HepG2 (cell line): ENCODE data around the gene LRRC73. TPM values are rescaled to one million over a fixed set of nuclear protein-coding genes. Genes with fewer than 3 reads are reported as not detected.

Experiments
- ARID5B ChIP-seq: IDR thresholded peaks from 2 replicates; pipeline ENCODE4 v1.4.0; 2020; ENCODE audit warnings: mild to moderate bottlenecking, missing genetic modification reagents
- MAF1 ChIP-seq: sonication (generic); formaldehyde crosslinking; IDR thresholded peaks from 2 replicates; pipeline ENCODE4 v1.5.0; 2020; ENCODE audit warnings: missing genetic modification reagents, borderline replicate concordance
- MEF2D ChIP-seq: sonication (generic); formaldehyde crosslinking; IDR thresholded peaks from 2 replicates; pipeline ENCODE4 v1.5.1; 2020; ENCODE audit warnings: mild to moderate bottlenecking, missing genetic modification reagents
- NR0B2 ChIP-seq: sonication (generic); formaldehyde crosslinking; IDR thresholded peaks from 2 replicates; pipeline ENCODE4 v1.4.0; 2020; ENCODE audit warnings: mild to moderate bottlenecking, missing genetic modification reagents
- PITX1 ChIP-seq: sonication (generic); formaldehyde crosslinking; IDR thresholded peaks from 2 replicates; pipeline ENCODE4 v1.5.1; 2020; ENCODE audit warnings: mild to moderate bottlenecking, missing genetic modification reagents
- SAP130 ChIP-seq: IDR thresholded peaks from 2 replicates; pipeline ENCODE4 v1.6.1; 2016; ENCODE audit warnings: low read depth
- SATB2 ChIP-seq: sonication (generic); formaldehyde crosslinking; IDR thresholded peaks from 2 replicates; pipeline ENCODE4 v1.5.0; 2020; ENCODE audit warnings: missing genetic modification reagents
- TBL1XR1 ChIP-seq: fragments of 150-350 bp; IDR thresholded peaks from 2 replicates; pipeline ENCODE4 v1.6.1; 2014; ENCODE audit warnings: borderline replicate concordance, low read length; ENCODE audit not compliant: partially characterized antibody
- U2AF1 ChIP-seq: fragments of 200-400 bp; formaldehyde crosslinking; optimal IDR thresholded peaks from 2 replicates; pipeline ENCODE3; 2017; ENCODE audit warnings: mild to moderate bottlenecking, low read depth, low read length
- YEATS2 ChIP-seq: sonication (generic); formaldehyde crosslinking; IDR thresholded peaks from 2 replicates; pipeline ENCODE4 v1.4.0; 2020; ENCODE audit warnings: missing genetic modification reagents, borderline replicate concordance
- ZMYM2 ChIP-seq: sonication (generic); formaldehyde crosslinking; IDR thresholded peaks from 2 replicates; pipeline ENCODE4 v1.8.0; 2022; ENCODE audit warnings: mild to moderate bottlenecking, missing genetic modification reagents
- ZNF296 ChIP-seq: sonication (generic); formaldehyde crosslinking; conservative IDR thresholded peaks from 2 replicates; pipeline ENCODE4 v1.5.0; 2020; ENCODE audit warnings: mild to moderate bottlenecking, missing genetic modification reagents
- ZNF318 ChIP-seq: sonication (generic); formaldehyde crosslinking; IDR thresholded peaks from 2 replicates; pipeline ENCODE4 v1.4.0; 2020; ENCODE audit warnings: mild to moderate bottlenecking, missing genetic modification reagents
- ZUFSP ChIP-seq: sonication (generic); formaldehyde crosslinking; IDR thresholded peaks from 2 replicates; pipeline ENCODE4 v1.9.0; 2021; ENCODE audit warnings: missing genetic modification reagents, mild to moderate bottlenecking, borderline replicate concordance
- polyA plus RNA-seq, 8 experiments: library from polyadenylated mRNA; depleted of rRNA in 3 of 8; stranded (reverse) in 7 of 8; unstranded in 1 of 8; fragments of >200 nt; fragmentation: Illumina TruSeq in 4 of 8; extraction: Trizol in 4 of 8; gene quantifications; 2 replicates each; pipeline versions ENCODE4 v1.2.1 to v1.2.3, GENCODE V29; 2011 to 2016; ENCODE audit warnings: low read depth in 4 of 8, missing spikeins in 1 of 8, mixed read lengths in 1 of 8; ENCODE audit not compliant: insufficient read depth in 1 of 8
- total RNA-seq, 5 experiments: library from RNA; depleted of rRNA; stranded (reverse); fragments of >200 nt; fragmentation: Illumina TruSeq; extraction: Trizol; gene quantifications; 2 replicates each; pipeline ENCODE4 v1.2.3, GENCODE V29; 2016; ENCODE audit warnings: low read depth in 1 of 5

Gene LRRC73
- total and polyA plus RNA-seq, 2 of the 13 experiments (the other 11 are each of a cell fraction or from before 2014, with no cell fraction given) = 0.11 to 0.12 TPM

GRCh38 chr6:43506667-43507471 is 3.3 kb downstream of the LRRC73 start (continued):
- TF ChIP-seq ARID5B (CRISPR knock-in tag) (peak; percentile 25; the same call in 1 of the 2 replicates), PITX1 (CRISPR knock-in tag) (peak; percentile 42; the same call in 1 of the 2 replicates), SAP130 (CRISPR knock-in tag) (peak; percentile 61; the same call in 1 of the 2 replicates), SATB2 (CRISPR knock-in tag) (no peak), ZNF296 (CRISPR knock-in tag) (no peak), U2AF1 (no peak), MEF2D (no peak), ZUFSP (CRISPR knock-in tag) (no peak), ZNF318 (CRISPR knock-in tag) (0 out of 2 replicates have a peak, but pooled peaks have one; percentile 53), MAF1 (CRISPR knock-in tag) (no peak), ZMYM2 (no peak), YEATS2 (peak; percentile 44; the same call in 1 of the 2 replicates), TBL1XR1 (peak; percentile 22), NR0B2 (CRISPR knock-in tag) (0 out of 2 replicates have a peak, but pooled peaks have one; percentile 20)
